ENCODE results near the gene UBE2N.

GRCh38 chr12:93476555-93476954 is 34.8 kb upstream of the UBE2N start:
- TF ChIP-seq CTCF (IDR thresholded peaks at IDR 0.05) (no peak), EZH2 (IDR thresholded peaks at IDR 0.05; ENCODE audit: borderline replicate concordance, insufficient read depth, low read depth, low read length, poor library complexity, severe bottlenecking) (no peak)
